GM12878 (cell line): Measurements from ENCODE around the gene GPC6. TPM values are rescaled to one million over a fixed set of nuclear protein-coding genes. Genes with fewer than 3 reads are reported as not detected.

Experiments used
- ATAC-seq: fragments of 200-7000 bp; cut with Tn5 transposase; 3 replicates; pipeline ENCODE4 v1.9.1; 2020; ENCODE audit warnings: mild to moderate bottlenecking, moderate library complexity
- BruUV-seq: library from RNA; stranded (reverse); fragments of 400-500 nt; replicated peaks from 2 replicates; lab custom pipeline; 2021; lab: Mats Ljungman, UMichigan
- CTCF ChIA-PET: fragments of 300-600 bp; sonication (Branson Sonifier 250); formaldehyde crosslinking; extraction: SDS; loops from one replicate; lab custom pipeline; 2021; ENCODE audit warnings: inconsistent platforms; lab: Yijun Ruan, JAX
- POLR2A ChIA-PET: fragments of 350-600 bp; formaldehyde crosslinking; extraction: SDS; loops from one replicate; lab custom pipeline; 2021; ENCODE audit warnings: inconsistent platforms; lab: Charles Lee
- RAD21 ChIA-PET: fragments of 300-600 bp; sonication (Branson Sonifier 250); formaldehyde crosslinking; loops from one replicate; lab custom pipeline; 2023; ENCODE audit warnings: antibody characterized with exemption; ENCODE audit not compliant: unreplicated experiment; lab: Charles Lee
- SMC1A ChIA-PET: fragments of 300-600 bp; sonication (Branson Sonifier 250); formaldehyde crosslinking; loops from one replicate; lab custom pipeline; 2023; ENCODE audit not compliant: unreplicated experiment, uncharacterized antibody; lab: Charles Lee
- DNase-seq: peaks from one replicate; pipeline ENCODE4 v3.0.0-alpha.2; 2011; ENCODE audit warnings: low read depth, low spot score
- FAIRE-seq: peaks from 3 replicates; lab custom pipeline; 2011; peaks lifted over from hg19 to GRCh38; lab: Jason Lieb, UNC
- H2AFZ ChIP-seq: 2 replicates; pipeline ENCODE4 v1.6.0; 2011; ENCODE audit warnings: low read depth, low read length, control low read depth; ENCODE audit not compliant: control insufficient read depth
- H3K27ac ChIP-seq: 2 replicates; pipeline ENCODE4 v1.5.1; 2011; ENCODE audit warnings: control low read depth; ENCODE audit not compliant: control insufficient read depth, insufficient read depth
- H3K27me3 ChIP-seq, 2 experiments: replicated peaks in 1 of 2; 2 replicates each; pipeline versions ENCODE4 v1.6.0 to v1.6.1; 2011; ENCODE audit warnings: low read length in 1 of 2; ENCODE audit not compliant: control insufficient read depth in 2 of 2, insufficient read depth in 2 of 2
- H3K36me3 ChIP-seq, 2 experiments: 2 replicates each; pipeline ENCODE4 v1.5.1; 2011; ENCODE audit warnings: low read length in 1 of 2; ENCODE audit not compliant: control insufficient read depth in 2 of 2, insufficient read depth in 2 of 2
- H3K4me1 ChIP-seq: 2 replicates; pipeline ENCODE4 v1.6.1; 2011; ENCODE audit warnings: mild to moderate bottlenecking, low read length, moderate library complexity, mixed read lengths; ENCODE audit not compliant: control insufficient read depth, insufficient read depth
- H3K4me2 ChIP-seq: 2 replicates; pipeline ENCODE4 v1.6.0; 2011; ENCODE audit warnings: control low read depth; ENCODE audit not compliant: control insufficient read depth, insufficient read depth
- H3K4me3 ChIP-seq: fragments of 200-600 bp; sonication (generic); 2 replicates; pipeline ENCODE4 v1.5.1; 2016
- H3K79me2 ChIP-seq: 2 replicates; pipeline ENCODE4 v1.6.0; 2011; ENCODE audit warnings: low read length; ENCODE audit not compliant: control insufficient read depth, insufficient read depth
- H3K9ac ChIP-seq: 2 replicates; pipeline ENCODE4 v1.8.0; 2011; ENCODE audit warnings: low read length, control low read depth, mixed read lengths; ENCODE audit not compliant: control insufficient read depth, insufficient read depth
- H3K9me3 ChIP-seq: replicated peaks from 3 replicates; pipeline ENCODE4 v1.5.1; 2011; ENCODE audit warnings: mild to moderate bottlenecking, low read length; ENCODE audit not compliant: control insufficient read depth, insufficient read depth
- H4K20me1 ChIP-seq: 2 replicates; pipeline ENCODE4 v1.6.0; 2011; ENCODE audit not compliant: control insufficient read depth, insufficient read depth
- HSF1 ChIP-seq: fragments of 150-350 bp; IDR thresholded peaks from 2 replicates; pipeline ENCODE4 v1.6.1; 2014; ENCODE audit warnings: mild to moderate bottlenecking, low read depth, low read length
- SKIL ChIP-seq: fragments of 450-650 bp; IDR thresholded peaks from 2 replicates; pipeline ENCODE4 v1.6.1; 2017; ENCODE audit warnings: mild to moderate bottlenecking, low read depth, inconsistent platforms; ENCODE audit not compliant: poor library complexity, severe bottlenecking
- SREBF1 ChIP-seq: IDR thresholded peaks from 2 replicates; pipeline ENCODE4 v1.6.1; 2012; ENCODE audit warnings: mild to moderate bottlenecking, low read length
- SREBF2 ChIP-seq: IDR thresholded peaks from 2 replicates; pipeline ENCODE4 v1.6.1; 2012; ENCODE audit warnings: mild to moderate bottlenecking, low read length
- TAF1 ChIP-seq: IDR thresholded peaks from 2 replicates; pipeline ENCODE4 v1.6.1; 2011; ENCODE audit warnings: mild to moderate bottlenecking, low read depth, low read length, borderline replicate concordance
- USF2 ChIP-seq: IDR thresholded peaks from 2 replicates; pipeline ENCODE4 v1.6.1; 2011; ENCODE audit warnings: low read depth, low read length, improper control_type of control experiment, borderline replicate concordance
- ZBTB4 ChIP-seq: fragments of 450-650 bp; formaldehyde crosslinking; IDR thresholded peaks from 2 replicates; pipeline ENCODE4 v1.4.0; 2022; ENCODE audit warnings: mild to moderate bottlenecking, moderate library complexity
- WGBS: methylation state at CpG from one replicate; pipeline ENCODE4 v1.1.6; 2016; ENCODE audit warnings: low lambda C conversion rate; ENCODE audit not compliant: insufficient replicate concordance, insufficient coverage; ENCODE audit errors: missing lambda C conversion rate; 5-methylcytosine and 5-hydroxymethylcytosine counted together
- in situ Hi-C: fragments of 300-500 bp; cut with MboI; formaldehyde crosslinking; loops from 9 replicates; pipeline ENCODE4 v1.14.3; 2018; ENCODE audit warnings: mixed read lengths
- intact Hi-C: fragments of 100-400 bp; cut with micrococcal nuclease; formaldehyde crosslinking; loops from one replicate; pipeline ENCODE4 v1.14.2; 2022; ENCODE audit not compliant: unreplicated experiment
- polyA plus RNA-seq, 11 experiments: library from polyadenylated mRNA; depleted of rRNA in 4 of 11; unstranded in 6 of 11; stranded (reverse) in 5 of 11; fragments of >200 nt; fragmentation: Nextera tagmentation in 4 of 11; fragmentation: Illumina TruSeq in 1 of 11; extraction: Ambion mirVana in 4 of 11; extraction: Trizol in 1 of 11; gene quantifications; 1 replicate in 1 of 11; 2 replicates in 10 of 11; pipeline versions ENCODE4 v1.2.1 to v1.2.3, GENCODE V29; 2011 to 2016; ENCODE audit warnings: inconsistent platforms in 2 of 11, missing spikeins in 2 of 11, low read depth in 1 of 11
- total RNA-seq, 4 experiments: library from RNA; depleted of rRNA in 3 of 4; stranded (reverse); fragments of >200 nt in 3 of 4; fragmentation: Illumina TruSeq in 1 of 4; extraction: Trizol in 1 of 4; gene quantifications; 2 replicates each; pipeline versions ENCODE4 v1.2.1 to v1.2.3, GENCODE V29; 2013 to 2021

The GPC6 gene
- total and polyA plus RNA-seq, 10 of the 15 experiments (the other 5 are each of a cell fraction or from before 2014, with no cell fraction given), result 0.03 to 0.04 (median 0.03) TPM; not detected in 7

GRCh38 chr13:94168783-94169453 lies 942.3 kb downstream of the GPC6 start:
- no peak overlapping the region for H3K4me3 ChIP-seq

More at GRCh38 chr13:94168783-94169453, 942.3 kb downstream of the GPC6 start:
- 35% methylated on average over 9 of the region's 9 CpGs for WGBS
- FAIRE-seq (no peak), DNase-seq (no peak), ATAC-seq (no peak)
- no peaks in the 10 kb centered on the region for H3K9me3 ChIP-seq
- no peak overlapping the region for H3K4me2 ChIP-seq
- no peak overlapping the region for H2AFZ ChIP-seq
- H4K20me1 ChIP-seq, result no peaks in the 10 kb centered on the region
- ChIA-PET CTCF (no interaction called here), SMC1A (no interaction called here), RAD21 (no interaction called here), POLR2A (no interaction called here)
- H3K27ac ChIP-seq, result no peak overlapping the region
- no peaks in the 10 kb centered on the region for H3K27me3 ChIP-seq
- no peaks in the 10 kb centered on the region for H3K79me2 ChIP-seq
- intact Hi-C loops (no loop called here), in situ Hi-C loops (no loop called here)
- no peak overlapping the region for H3K9ac ChIP-seq
- BruUV-seq, result no TSS peak
- no peaks in the 10 kb centered on the region for H3K4me1 ChIP-seq
- no peaks in the 10 kb centered on the region for H3K36me3 ChIP-seq
- TF ChIP-seq TAF1 (no peak), HSF1 (no peak), SKIL (no peak), ZBTB4 (CRISPR knock-in tag) (no peak), USF2 (no peak), SREBF2 (no peak), SREBF1 (no peak)
